NOMO-1 treated with dmso at 0.1 percent for 144 hours (cell line): Measurements from ENCODE around the gene IGSF21.

Experiments used
- DNase-seq: peaks from one replicate; lab custom pipeline; 2025; ENCODE audit not compliant: unreplicated experiment; lab: John Stamatoyannopoulos, UW

IGSF21 gene

DNA sequence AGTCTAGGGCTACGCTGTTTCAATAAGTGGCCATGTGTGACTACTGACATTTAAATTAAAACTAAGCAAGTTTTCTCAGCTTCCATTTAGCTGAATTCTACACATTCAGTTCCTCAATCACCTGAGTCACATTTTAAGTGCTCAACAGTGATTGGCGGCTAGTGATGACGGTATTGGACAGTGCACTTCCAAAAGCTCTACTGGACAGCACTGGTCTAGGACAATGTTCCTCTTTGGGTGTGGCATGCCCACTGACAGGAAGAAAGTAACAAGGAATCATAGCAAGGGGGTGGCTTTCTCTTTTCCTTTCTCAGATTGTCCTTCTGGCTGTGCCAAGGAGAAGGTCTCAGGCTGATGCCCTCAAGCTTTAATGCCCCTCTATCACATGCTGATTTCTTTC, 11.7 kb downstream of the IGSF21 start:
- no peak for DNase-seq

GRCh38 chr1:18119771-18120377, 12.3 kb downstream of the IGSF21 start:
- no peak for DNase-seq

- no peak for DNase-seq
These were observed 13.0 kb downstream of the IGSF21 start for GRCh38 chr1:18120638-18121037.

DNA sequence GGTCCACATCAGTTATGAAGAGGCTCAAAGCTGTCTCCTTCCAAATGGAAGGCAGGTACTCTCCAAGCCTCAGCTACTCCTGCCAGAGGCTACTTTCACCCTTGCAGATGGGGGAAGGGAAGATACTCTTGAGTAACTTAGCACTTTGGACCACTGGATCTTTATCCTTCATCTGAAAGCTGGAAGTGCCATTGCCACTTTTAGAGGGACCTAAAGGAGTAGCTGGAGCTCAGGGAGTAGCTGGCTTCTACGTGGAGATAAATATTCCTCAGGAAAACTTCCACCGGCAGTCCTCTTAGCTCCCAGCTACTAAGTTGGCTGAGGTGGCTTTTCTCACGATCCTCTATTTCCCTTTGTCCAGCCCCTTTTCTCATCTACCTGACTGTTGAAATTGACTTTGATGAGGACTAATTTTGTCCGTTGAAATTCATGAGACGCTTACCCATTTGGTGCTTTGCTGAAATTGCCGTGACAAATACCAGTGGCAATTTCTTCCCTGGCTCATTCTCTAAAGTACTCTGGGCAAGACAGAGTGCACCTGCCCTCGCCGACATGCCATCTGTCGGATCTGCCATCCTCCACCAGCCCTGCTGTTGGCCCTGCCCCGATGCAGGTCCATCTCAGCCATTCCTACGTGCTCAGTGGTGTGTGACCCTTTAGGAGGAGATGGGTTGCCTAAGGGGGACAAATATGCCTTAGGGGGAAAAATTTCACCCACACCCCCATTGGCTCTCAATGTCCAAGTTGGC, 13.6 kb downstream of the IGSF21 start:
- no peak for DNase-seq

GRCh38 chr1:18123467-18123992, 15.9 kb downstream of the IGSF21 start:
- no peak for DNase-seq

GRCh38 chr1:18124977-18125376, 17.4 kb downstream of the IGSF21 start:
- no peak for DNase-seq

GRCh38 chr1:18126616-18127015, 19.0 kb downstream of the IGSF21 start:
- no peak for DNase-seq

DNA sequence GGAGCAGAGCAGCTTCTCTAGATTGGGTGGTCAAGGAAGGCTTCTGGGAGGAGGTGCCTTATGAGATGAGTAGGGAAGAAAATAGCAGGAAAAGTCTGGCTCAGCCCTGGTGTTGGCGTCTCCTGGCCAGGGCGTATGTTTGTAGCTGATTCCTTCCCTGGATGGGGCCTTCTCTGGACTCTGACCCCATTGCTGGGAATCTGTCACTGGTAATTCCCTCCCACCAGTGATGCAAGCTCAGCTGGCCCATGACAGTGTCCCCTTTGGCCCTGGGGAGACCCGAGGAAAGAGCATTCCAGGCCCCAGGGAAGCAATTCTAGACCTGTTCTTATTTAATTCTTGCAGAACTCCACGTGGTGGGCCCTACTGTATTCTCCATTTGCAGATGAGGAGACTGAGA, 20.7 kb downstream of the IGSF21 start:
- DNase-seq: no peak

- no peak for DNase-seq
These were observed 22.8 kb downstream of the IGSF21 start for GRCh38 chr1:18130356-18130755.

- no peak for DNase-seq
These were observed 24.6 kb downstream of the IGSF21 start for GRCh38 chr1:18132022-18132710.

DNA sequence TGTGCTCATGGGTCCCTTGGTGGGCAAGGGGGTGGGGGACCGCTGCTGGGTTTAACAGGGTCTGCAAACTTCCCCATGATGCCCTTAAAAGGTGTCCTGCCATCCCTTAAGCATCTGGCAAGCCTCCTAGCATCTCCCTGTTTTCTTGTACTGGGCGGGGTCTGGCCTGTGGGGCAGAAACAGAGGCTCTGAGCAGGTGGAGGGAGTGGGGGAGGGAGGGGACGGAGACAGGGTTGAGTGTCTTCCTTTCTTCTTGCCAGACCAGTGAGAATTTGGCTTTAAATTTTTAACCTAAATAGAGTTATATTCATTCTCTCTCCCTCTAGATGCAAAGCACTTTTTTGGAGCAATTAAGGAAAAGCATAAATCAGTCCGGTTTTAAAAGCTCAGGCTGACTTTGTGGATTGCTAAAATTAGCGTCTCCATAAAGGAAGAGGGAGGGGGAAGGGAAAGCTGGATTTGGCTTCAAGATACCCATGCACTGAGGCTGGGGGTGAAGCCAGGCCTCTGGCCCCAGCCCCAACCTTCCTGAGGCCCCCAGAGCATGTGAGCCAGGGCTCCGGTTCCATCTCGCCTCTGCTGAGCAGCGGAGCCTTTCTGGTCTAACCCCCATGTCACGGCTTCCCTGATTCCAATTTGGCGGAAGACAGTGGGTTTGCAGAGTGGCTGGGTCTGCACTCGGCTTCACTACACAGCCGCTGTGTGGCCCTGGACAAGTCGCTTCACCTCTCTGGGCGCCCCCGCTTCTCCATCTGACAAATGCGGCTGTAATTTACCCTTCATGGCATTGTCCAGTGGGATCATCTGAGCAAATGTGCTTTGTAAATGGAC, 25.3 kb downstream of the IGSF21 start:
- no peak for DNase-seq

GRCh38 chr1:18134324-18135046, 26.9 kb downstream of the IGSF21 start:
- DNase-seq: no peak

GRCh38 chr1:18137759-18138345, 30.3 kb downstream of the IGSF21 start:
- no peak for DNase-seq

- DNase-seq: no peak
These were observed 31.8 kb downstream of the IGSF21 start for GRCh38 chr1:18139198-18139981.

DNA sequence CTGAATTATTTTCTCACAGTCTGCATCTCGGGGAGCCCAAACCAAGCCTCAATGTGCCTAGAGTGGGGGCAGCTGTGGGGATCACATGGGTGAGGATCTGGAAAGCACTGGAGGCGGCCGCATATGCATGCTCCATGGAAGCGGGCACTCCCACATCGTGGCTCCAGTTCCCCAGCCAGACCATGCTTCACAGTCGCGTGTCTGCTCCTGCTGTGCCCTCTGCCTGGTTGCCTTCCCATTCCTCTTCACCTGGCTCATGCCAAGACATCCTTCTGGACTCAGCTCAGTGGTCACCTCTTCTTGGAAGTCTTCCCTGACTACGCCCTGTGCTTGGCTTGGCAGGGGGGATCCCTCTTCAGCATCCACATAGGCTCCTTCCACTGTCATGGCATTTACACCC, 32.8 kb downstream of the IGSF21 start:
- DNase-seq: no peak

DNA sequence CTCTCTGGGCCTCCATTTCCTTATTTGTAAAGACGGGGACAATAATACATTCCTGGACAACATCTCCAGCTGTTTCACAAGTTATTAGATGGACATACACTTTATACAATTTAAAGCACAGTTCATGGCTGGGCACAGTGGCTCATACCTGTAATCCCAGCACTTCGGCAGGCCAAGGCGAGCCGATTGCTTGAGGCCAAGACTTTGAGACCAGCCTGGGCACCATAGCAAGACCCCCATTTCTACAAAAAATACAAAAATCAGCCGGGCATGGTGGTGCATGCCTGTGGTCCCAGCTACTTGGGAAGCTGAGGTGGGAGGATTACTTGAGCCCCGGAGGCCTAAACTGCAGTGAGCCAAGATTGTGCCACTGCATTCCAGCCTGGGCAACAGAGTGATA, 34.1 kb downstream of the IGSF21 start:
- no peak for DNase-seq

- DNase-seq: no peak
These were observed 34.9 kb downstream of the IGSF21 start for GRCh38 chr1:18142471-18142870.

GRCh38 chr1:18142969-18143368, 35.4 kb downstream of the IGSF21 start:
- DNase-seq: no peak

DNA sequence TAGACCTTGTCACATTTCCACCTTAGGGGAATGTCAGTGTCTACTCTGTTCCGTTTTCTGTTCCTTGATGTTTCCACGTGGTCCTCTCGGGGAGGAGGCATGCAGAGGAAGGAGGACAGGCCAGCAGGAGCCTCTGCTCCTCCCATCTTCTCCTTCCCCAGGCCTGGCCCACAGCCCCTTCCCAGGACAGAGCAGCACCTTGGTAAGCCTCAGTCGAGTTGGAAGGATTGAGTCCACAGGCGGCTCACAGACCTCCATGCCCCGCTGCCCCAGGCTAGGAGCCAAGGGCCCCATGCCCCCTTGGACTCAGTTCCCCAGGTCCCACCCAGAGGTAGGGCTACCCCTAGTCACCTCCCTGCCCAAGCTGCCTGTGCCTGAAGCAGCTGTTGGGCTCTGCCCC, 36.5 kb downstream of the IGSF21 start:
- no peak for DNase-seq
